Activated CD8-positive, alpha-beta T cell treated with anti-CD3 and anti-CD28 coated beads, Interleukin-2, amount 10 ng/mL, durations not matched to agents 7 days and 5 days (primary cell): ENCODE data around the gene ST3GAL4. TPM values are rescaled to one million over a fixed set of nuclear protein-coding genes. Genes with fewer than 3 reads are reported as not detected.

Experiments
- ATAC-seq: fragments of 150-1000 bp; cut with Tn5 transposase; one replicate; pipeline ENCODE4 v1.10.0; 2021; ENCODE audit warnings: moderate library complexity
- CTCF ChIA-PET: fragments of 350-600 bp; sonication (Branson Sonifier 250); formaldehyde crosslinking; loops from one replicate; lab custom pipeline; 2021; ENCODE audit warnings: antibody characterized with exemption; lab: Charles Lee
- POLR2A ChIA-PET: fragments of 350-600 bp; sonication (Branson Sonifier 250); formaldehyde crosslinking; loops from one replicate; lab custom pipeline; 2021; ENCODE audit warnings: antibody characterized with exemption; lab: Charles Lee
- DNase-seq: peaks from one replicate; pipeline ENCODE4 v3.0.0-alpha.2; 2020
- H3K27ac Mint-ChIP-seq: one replicate; pipeline ENCODE4 v1.8.0; 2021; ENCODE audit warnings: mild to moderate bottlenecking, mixed read lengths
- H3K27me3 Mint-ChIP-seq: one replicate; pipeline ENCODE4 v1.8.0; 2021; ENCODE audit warnings: low read depth, mixed read lengths
- H3K36me3 Mint-ChIP-seq: one replicate; pipeline ENCODE4 v1.8.0; 2021; ENCODE audit warnings: low read depth, mixed read lengths
- H3K4me1 Mint-ChIP-seq: one replicate; pipeline ENCODE4 v1.8.0; 2021; ENCODE audit warnings: low read depth, mixed read lengths
- H3K4me3 Mint-ChIP-seq: one replicate; pipeline ENCODE4 v1.8.0; 2021; ENCODE audit warnings: mild to moderate bottlenecking, mixed read lengths
- H3K9me3 Mint-ChIP-seq: one replicate; pipeline ENCODE4 v1.8.0; 2022; ENCODE audit warnings: mixed read lengths; ENCODE audit not compliant: insufficient read depth
- total RNA-seq, 2 experiments: library from RNA; stranded (reverse); gene quantifications; one replicate each; pipeline ENCODE4 v1.2.3, GENCODE V29; 2021

The ST3GAL4 gene
- total RNA-seq, 2 experiments from 2014 or later = 10.3 to 11.8 TPM

DNA sequence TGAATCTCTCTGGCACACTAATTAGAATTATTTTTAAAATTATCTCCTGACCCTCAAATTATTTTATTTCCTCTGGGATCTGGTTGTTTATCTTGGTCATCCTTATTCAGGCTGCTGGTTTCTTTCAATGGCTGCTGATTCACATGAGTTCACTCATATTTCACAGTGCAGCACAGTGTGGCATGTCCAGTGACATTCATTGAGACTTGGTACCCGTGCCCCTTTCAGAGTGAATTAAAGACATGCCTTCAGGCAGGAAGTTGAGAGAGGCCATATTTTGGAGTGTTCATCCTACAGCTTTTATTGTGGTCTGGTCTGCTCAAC lies 38.1 kb upstream of the ST3GAL4 start:
- H3K4me1 Mint-ChIP-seq = peaks cover 37% of the 10 kb centered on the region
- ATAC-seq (no peak), DNase-seq (no peak)
- peak overlapping the region; percentile 95 for H3K27ac Mint-ChIP-seq
- ChIA-PET POLR2A (interaction anchor here (1.2 to 3.1 kb wide), 5 partner anchors 13 to 105 kb away, joined by 3 to 40 read pairs (median 5); partner anchors contain the start of genes DCPS, FAM118B and ST3GAL4), CTCF (interaction anchor here (1.2 to 3.5 kb wide), 7 partner anchors 8 to 168 kb away, joined by 4 to 33 read pairs (median 14); partner anchors contain the start of gene DCPS)
- peaks cover 47% of the 10 kb centered on the region for H3K36me3 Mint-ChIP-seq
- peak overlapping the region; percentile 65 for H3K4me3 Mint-ChIP-seq
- H3K27me3 Mint-ChIP-seq = no peaks in the 10 kb centered on the region
- H3K9me3 Mint-ChIP-seq = peaks cover 6% of the 10 kb centered on the region

DNA sequence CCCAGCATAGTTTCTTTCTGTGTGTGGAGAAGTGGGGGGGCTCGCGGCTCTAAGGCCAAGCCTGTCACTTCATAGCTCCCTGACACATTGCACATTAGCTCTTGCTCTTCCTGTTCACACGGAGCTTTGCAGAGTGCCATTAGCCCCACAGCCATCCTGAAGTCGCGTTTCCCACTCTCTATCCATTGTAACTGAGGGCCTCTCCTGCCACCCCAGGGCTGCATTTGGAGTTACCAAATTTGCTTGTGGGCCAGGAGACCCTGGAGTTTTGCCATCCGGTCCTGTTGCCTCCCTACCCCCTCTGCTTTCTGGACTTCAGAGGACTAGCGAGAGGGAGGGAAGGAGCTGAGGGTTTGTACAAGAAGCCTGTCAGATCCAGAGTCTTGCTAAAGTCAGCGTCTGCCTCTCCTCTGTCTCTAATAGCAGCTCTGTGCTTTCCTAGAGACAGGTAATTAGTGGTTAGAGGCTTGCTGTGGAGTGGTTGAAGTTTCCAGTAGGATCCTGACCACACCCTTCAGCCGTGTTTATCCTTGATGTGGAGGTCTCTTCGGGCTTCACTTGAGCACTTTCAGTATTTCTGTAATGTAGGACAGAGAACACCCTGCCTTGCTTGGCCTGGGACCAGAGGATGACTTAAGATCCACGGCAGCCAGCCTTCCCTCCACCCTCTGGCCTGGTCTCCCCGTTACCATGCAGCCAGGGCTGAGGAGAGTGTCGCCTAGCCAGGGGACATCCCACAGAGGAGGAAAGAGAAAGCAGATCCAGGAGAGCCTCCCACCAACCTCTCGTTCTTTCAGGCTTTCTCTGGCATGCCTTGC lies 37.5 kb upstream of the ST3GAL4 start:
- ChIA-PET POLR2A (interaction anchor here (0.6 to 3.1 kb wide), 11 partner anchors 10 to 106 kb away, joined by 3 to 40 read pairs (median 5); partner anchors contain the start of genes DCPS, FAM118B and ST3GAL4), CTCF (interaction anchor here (1.0 to 3.5 kb wide), 10 partner anchors 8 to 167 kb away, joined by 3 to 33 read pairs (median 6); partner anchors contain the start of gene DCPS)
- Mint-ChIP-seq H3K4me1 (peaks cover 37% of the 10 kb centered on the region), H3K36me3 (peaks cover 44% of the 10 kb centered on the region), H3K27ac (peak overlapping the region; percentile 95), H3K4me3 (peak overlapping the region; percentile 65), H3K27me3 (no peaks in the 10 kb centered on the region), H3K9me3 (peaks cover 6% of the 10 kb centered on the region)
- ATAC-seq (peak; percentile 65), DNase-seq (peak; percentile 56)

DNA sequence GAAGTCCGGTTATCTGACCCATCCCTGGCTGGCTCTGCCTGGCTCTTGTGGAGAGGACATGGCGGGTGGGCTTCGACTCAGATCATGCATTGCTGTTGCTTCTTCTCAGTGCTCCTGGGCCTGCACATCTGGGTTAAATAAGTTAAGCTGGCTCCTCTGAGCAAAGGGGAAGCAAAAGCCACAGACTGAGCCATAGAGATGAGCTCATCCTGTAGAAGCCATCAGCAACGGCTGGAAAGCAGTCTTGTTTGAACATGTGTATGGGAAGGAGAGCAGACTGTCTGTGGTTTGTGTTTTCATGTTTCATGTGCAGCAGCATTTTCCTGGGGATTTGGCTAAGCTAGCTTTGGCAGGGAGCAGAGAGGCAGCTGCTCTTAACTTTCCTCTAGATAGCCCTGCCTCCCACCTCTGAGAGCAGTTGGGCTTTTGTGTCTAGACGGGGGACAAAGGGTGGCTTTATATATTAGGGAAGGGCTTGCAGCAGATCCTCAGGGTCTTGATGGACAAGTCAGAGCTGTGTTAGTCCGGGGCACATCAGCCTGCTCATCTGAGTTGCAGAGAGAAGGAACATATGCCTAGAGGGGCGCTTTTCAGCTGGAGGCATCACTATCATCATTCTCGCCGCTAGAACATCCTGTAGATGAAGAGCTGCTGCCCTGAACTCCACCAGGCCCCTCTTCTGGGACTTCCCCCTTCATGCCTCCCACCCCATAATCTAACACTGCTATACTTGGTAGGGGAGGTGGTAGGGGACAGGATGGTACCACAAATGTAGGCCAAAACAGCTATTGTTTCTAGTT lies 36.7 kb upstream of the ST3GAL4 start:
- Mint-ChIP-seq H3K9me3 (peaks cover 6% of the 10 kb centered on the region), H3K36me3 (peaks cover 41% of the 10 kb centered on the region), H3K27ac (peak overlapping the region; percentile 95), H3K4me3 (peak overlapping the region; percentile 65), H3K4me1 (peaks cover 37% of the 10 kb centered on the region), H3K27me3 (no peaks in the 10 kb centered on the region)
- DNase-seq (peak; percentile 61), ATAC-seq (peak; percentile 85)
- CTCF ChIA-PET = interaction anchor here (0.6 to 3.5 kb wide), 13 partner anchors 9 to 167 kb away, joined by 3 to 33 read pairs (median 4); partner anchors contain the start of gene DCPS
- POLR2A ChIA-PET = interaction anchor here (0.6 to 3.1 kb wide), 17 partner anchors 10 to 692 kb away, joined by 3 to 40 read pairs (median 3); partner anchors contain the start of genes DCPS, FAM118B, HYLS1 and ST3GAL4

DNA sequence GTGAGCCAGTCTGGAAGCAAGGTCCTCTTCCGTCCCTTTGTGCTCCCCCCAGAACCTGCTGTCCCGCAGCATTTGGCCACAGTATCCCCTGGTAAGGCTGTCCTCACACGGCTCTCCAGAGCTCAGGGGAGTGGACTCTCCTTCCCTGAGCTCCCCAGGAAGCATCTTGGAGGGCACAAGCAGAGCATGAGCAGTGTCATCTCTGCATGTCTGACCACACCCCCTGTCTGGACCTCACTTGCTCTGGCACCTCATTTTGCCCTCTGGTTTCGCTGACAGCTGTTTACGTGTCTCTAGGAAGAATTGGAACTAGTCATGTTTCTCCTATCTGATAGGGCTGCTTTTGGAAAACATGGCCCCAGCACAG lies 36.1 kb upstream of the ST3GAL4 start:
- Mint-ChIP-seq H3K27me3 (no peaks in the 10 kb centered on the region), H3K27ac (peak overlapping the region; percentile 95), H3K9me3 (peaks cover 6% of the 10 kb centered on the region), H3K36me3 (peaks cover 36% of the 10 kb centered on the region), H3K4me1 (peaks cover 37% of the 10 kb centered on the region), H3K4me3 (no peak overlapping the region)
- ATAC-seq (no peak), DNase-seq (no peak)
- CTCF ChIA-PET = interaction anchor here (0.9 to 3.5 kb wide), 6 partner anchors 9 to 161 kb away, joined by 3 to 33 read pairs (median 21); partner anchors contain the start of gene DCPS
- POLR2A ChIA-PET = interaction anchor here (0.6 to 3.1 kb wide), 11 partner anchors 9 to 693 kb away, joined by 3 to 40 read pairs (median 3); partner anchors contain the start of genes DCPS, HYLS1 and ST3GAL4

DNA sequence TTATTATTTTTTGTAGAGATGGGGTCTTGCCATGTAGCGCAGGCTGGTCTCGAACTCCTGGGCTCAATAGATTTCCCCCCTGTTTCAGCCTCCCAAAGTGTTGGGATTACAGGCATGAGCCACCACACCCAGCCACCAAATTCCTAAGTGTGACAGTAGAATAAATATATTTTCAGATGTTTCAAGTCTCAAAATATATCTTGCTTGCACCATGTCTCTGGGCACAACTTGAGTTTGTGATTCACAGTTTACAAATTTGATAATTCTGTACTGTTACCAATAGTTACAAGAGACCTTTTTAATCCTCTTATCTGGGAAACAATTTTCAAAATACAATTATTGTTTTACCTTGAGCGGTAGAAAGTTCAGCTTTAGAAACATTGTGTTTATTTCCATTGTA lies 32.5 kb upstream of the ST3GAL4 start:
- Mint-ChIP-seq H3K4me1 (peaks cover 22% of the 10 kb centered on the region), H3K9me3 (no peaks in the 10 kb centered on the region), H3K27ac (no peak overlapping the region), H3K4me3 (no peak overlapping the region), H3K27me3 (no peaks in the 10 kb centered on the region), H3K36me3 (peaks cover 14% of the 10 kb centered on the region)
- ATAC-seq = no peak
- POLR2A ChIA-PET = no interaction called here
- no peak for DNase-seq
- CTCF ChIA-PET = no interaction called here

DNA sequence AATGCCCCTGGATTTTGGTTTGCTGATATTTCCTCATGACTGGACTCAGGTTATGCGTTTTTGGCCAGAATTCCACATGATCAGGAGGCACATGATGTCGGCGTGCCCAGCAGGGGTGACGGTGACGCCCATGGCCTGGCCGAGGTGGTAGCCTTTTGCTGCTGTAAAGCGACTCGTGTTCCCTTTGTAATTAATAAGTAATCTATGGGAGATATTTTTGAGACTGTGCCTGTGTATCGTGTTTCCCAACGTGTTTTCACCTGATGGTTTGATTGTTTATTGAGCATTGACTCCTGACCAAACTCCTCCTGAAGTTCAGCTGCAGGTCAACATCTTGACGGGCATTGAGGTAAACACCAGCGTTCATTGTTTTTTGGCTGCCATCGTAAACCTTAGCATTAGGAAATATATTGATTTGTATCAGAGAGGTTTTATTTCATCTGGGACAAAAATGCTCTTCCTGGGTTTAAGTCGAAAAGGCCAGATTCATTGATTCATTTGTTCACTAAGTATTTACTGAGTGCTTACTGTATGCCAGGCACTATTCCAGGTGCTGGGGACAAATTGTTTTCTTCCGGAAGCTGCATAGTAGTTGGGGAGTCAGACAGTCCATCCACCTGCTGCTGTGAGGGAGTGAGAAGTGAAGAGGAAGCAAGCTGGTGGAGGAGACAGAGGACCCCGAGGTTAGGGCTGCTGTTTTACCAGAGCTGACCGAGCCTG lies 28.0 kb upstream of the ST3GAL4 start:
- no peaks in the 10 kb centered on the region for H3K36me3 Mint-ChIP-seq
- ATAC-seq (no peak), DNase-seq (no peak)
- CTCF ChIA-PET = interaction anchor here (1.3 kb wide), 1 partner anchor 17 kb away, joined by 5 read pairs; no protein-coding TSS in a partner anchor
- H3K27me3 Mint-ChIP-seq = no peaks in the 10 kb centered on the region
- H3K4me1 Mint-ChIP-seq = peaks cover 15% of the 10 kb centered on the region
- no peaks in the 10 kb centered on the region for H3K9me3 Mint-ChIP-seq
- POLR2A ChIA-PET = no interaction called here
- no peak overlapping the region for H3K4me3 Mint-ChIP-seq
- H3K27ac Mint-ChIP-seq = peak overlapping the region; percentile 10

DNA sequence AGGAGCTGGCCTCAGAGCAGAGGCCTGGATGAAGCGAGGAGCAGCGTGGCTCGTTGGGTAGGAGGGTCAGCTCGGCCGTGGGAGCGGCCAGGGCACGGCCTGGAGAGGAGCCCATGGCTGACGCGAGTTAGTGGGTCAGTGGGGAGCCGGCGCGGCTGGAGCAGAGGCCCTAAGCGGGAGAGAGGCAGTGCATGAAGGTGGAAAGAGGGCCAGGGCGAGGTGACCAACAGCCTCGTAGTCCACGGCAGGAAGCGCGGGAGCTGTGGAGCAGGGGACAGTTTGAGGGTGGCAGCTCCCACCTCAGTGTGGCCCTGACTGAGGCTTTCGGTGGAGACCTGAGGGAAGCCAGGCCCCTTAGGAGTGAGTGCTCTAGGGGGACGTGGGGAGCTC lies 27.5 kb upstream of the ST3GAL4 start:
- DNase-seq (no peak), ATAC-seq (no peak)
- no peak overlapping the region for H3K27ac Mint-ChIP-seq
- no peaks in the 10 kb centered on the region for H3K36me3 Mint-ChIP-seq
- H3K4me1 Mint-ChIP-seq = peaks cover 15% of the 10 kb centered on the region
- no peaks in the 10 kb centered on the region for H3K27me3 Mint-ChIP-seq
- no peaks in the 10 kb centered on the region for H3K9me3 Mint-ChIP-seq
- CTCF ChIA-PET = interaction anchor here (1.1 to 1.3 kb wide), 2 partner anchors 8 to 18 kb away, joined by 3 to 5 read pairs; no protein-coding TSS in a partner anchor
- H3K4me3 Mint-ChIP-seq = no peak overlapping the region
- POLR2A ChIA-PET = interaction anchor here (1.0 kb wide), 1 partner anchor 9 kb away, joined by 6 read pairs; no protein-coding TSS in a partner anchor

DNA sequence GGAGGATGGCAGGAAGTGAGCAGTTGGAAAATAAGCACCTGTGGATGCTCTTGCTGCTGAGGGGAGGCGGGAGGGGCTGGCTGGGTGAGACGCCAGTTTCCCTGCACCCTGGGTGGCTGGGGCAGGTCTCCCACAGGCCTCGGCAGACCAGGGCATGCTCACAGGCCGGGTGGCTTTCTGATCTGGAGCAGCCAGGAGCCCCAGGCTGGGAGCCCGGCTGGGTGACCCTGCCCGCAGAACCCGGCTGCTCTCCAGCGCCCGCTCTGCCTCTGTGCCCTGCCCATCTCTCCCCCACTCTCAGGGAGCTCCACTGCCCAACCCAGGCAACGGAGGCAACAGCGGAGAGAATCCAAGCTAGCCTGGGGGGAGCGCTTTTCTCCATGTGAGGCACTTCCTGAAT lies 27.0 kb upstream of the ST3GAL4 start:
- ChIA-PET CTCF (interaction anchor here (1.1 kb wide), 2 partner anchors 9 to 10 kb away, joined by 3 read pairs; no protein-coding TSS in a partner anchor), POLR2A (interaction anchor here (1.0 kb wide), 1 partner anchor 9 kb away, joined by 6 read pairs; no protein-coding TSS in a partner anchor)
- H3K27ac Mint-ChIP-seq = no peak overlapping the region
- H3K4me1 Mint-ChIP-seq = peaks cover 15% of the 10 kb centered on the region
- no peaks in the 10 kb centered on the region for H3K27me3 Mint-ChIP-seq
- H3K36me3 Mint-ChIP-seq = peaks cover 4% of the 10 kb centered on the region
- no peak for DNase-seq
- no peak for ATAC-seq
- H3K4me3 Mint-ChIP-seq = no peak overlapping the region
- H3K9me3 Mint-ChIP-seq = no peaks in the 10 kb centered on the region

DNA sequence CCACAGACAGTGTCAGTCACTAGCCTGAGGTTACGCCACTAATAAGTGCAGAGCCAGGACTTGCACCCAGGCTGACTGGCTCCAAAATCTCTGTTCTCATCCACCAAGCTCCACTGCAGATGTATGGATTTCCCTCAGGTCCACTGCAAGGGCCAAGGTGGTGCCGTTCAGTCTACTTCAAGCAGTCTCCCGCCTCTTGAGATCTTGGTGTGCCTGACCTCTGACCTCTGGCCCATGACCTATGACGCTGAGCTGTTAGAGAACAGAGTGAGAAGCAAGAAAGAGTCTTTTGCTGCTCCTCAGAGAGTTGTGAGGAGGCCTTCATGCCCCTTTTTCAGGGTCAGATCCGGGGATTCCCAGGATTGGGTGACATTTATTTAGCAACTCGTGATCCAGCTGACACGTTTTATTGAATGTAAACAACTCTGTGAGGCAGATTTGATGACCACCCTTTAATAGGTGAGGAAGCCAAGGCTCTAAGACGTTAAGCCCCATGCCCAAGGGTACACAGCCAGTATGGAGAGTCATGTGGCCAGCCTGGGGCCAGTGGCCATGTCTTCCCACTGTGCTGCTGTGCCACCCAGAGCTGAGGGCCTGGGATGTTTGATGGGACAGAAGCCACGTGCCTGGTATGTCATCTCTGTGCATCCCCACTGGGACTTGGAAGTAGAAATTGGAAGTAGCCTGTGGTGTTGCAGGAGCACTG lies 26.4 kb upstream of the ST3GAL4 start:
- DNase-seq (no peak), ATAC-seq (no peak)
- no peaks in the 10 kb centered on the region for H3K9me3 Mint-ChIP-seq
- ChIA-PET POLR2A (interaction anchor here (1.0 kb wide), 1 partner anchor 10 kb away, joined by 6 read pairs; no protein-coding TSS in a partner anchor), CTCF (interaction anchor here (1.1 to 1.6 kb wide), 4 partner anchors 9 to 21 kb away, joined by 3 to 6 read pairs (median 4); no protein-coding TSS in a partner anchor)
- no peaks in the 10 kb centered on the region for H3K27me3 Mint-ChIP-seq
- peaks cover 15% of the 10 kb centered on the region for H3K4me1 Mint-ChIP-seq
- H3K27ac Mint-ChIP-seq = peak overlapping the region; percentile 13
- H3K4me3 Mint-ChIP-seq = no peak overlapping the region
- peaks cover 9% of the 10 kb centered on the region for H3K36me3 Mint-ChIP-seq

DNA sequence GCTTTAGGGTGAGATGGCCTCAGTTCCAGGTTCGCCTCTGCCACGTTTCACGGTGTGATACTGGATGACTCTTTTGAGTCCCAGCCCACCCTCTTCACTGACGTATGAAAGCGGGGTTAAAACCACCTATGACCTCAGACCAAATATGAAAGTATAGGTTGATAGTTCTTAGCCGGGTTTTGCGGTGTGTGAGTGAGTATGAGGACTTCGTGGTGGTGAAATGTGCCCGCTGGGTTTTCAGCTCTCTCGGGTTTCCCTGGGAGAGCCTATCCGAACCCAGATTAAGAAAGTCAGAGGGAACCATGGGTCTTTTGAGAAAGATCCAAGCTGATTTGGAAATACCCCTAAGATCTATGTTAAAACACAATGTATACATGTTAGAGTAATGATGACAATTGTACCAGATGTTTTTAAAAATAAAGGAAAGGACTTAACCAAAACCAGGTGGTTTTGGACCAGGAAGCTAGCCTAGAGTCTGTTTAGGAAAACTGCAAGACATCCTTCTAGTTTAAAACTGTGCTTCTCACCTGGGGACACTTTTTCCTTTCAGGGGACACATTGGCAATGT lies 25.8 kb upstream of the ST3GAL4 start:
- POLR2A ChIA-PET = no interaction called here
- H3K36me3 Mint-ChIP-seq = peaks cover 10% of the 10 kb centered on the region

More for the DNA sequence above, 25.8 kb upstream of the ST3GAL4 start:
- Mint-ChIP-seq H3K4me1 (peaks cover 15% of the 10 kb centered on the region), H3K27me3 (no peaks in the 10 kb centered on the region), H3K27ac (peak overlapping the region; percentile 13), H3K4me3 (no peak overlapping the region), H3K9me3 (no peaks in the 10 kb centered on the region)
- CTCF ChIA-PET = interaction anchor here (1.1 to 1.6 kb wide), 3 partner anchors 11 to 22 kb away, joined by 3 to 6 read pairs (median 4); no protein-coding TSS in a partner anchor
- peak; percentile 58 for ATAC-seq
- peak; percentile 37 for DNase-seq
